HG03045 (cell line): Measurements from ENCODE around the gene PSAPL1.
"Not testable (repeated sequence)": the region's sequence is repeated elsewhere in the genome, so short reads cannot be mapped to it uniquely, and the experiment has no call there.

Experiments used
- ATAC-seq: cut with Tn5 transposase; IDR thresholded peaks from one replicate; pipeline ENCODE4 v1.9.1; 2021; ENCODE audit warnings: mild to moderate bottlenecking, moderate library complexity; ENCODE audit not compliant: unreplicated experiment

Gene PSAPL1

DNA sequence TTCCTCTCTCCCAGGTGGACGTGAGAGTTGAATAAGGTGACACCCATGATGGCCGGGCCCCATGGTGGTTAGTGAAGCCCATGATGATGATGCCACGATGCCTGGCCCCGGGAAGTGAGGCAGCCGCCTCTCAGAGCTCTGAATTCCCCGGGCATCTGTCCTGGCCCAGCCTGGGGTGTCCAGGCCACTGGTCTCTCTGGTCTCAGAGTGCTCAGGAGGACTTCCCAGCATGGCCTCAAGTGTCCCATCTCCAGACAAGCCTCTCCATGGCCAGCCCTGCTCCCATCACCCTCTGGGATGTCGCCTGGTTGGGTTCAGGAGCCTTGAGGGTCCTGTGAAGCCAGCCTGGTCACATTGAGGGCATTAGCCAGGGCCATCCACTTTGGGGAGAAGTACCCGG, 24.7 kb upstream of the PSAPL1 start:
- no peak for ATAC-seq

DNA sequence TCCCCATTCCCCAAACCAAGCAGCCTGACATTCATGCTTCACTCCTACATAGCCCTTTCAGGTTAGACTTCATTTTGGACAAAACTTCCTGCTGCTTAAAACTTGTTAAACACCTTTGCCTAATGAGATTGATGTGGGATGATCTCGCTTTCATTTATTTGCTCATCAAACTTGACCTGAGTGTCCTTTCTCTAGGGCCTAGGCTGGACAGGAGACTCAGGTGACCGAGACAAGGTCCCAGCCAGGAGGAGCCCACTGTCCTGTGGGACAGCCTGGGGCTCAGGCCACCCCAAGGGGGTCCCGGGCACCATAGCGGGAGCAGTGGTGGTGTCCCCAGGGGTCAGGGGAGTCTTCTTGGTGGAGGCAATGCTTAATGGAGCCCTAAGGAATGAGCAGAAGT, 23.7 kb upstream of the PSAPL1 start:
- no peak for ATAC-seq

DNA sequence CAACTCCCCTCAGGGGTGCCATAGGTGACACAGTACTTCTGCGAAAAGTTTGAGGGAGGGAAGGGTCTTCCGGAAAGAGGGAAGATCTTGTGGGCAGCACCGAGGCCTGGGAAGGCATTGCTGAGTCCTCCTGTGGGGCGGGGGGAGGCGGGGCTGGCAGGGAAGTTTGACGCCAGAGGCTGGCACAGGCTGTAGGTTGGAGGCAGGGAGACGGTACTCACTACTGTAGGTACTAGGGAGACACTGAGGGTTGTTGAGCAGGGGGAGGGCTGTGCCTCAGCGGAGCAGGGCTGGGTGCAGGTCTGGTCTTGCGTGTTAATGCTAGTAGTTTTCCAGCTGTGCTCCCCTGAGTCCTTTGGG, 23.3 kb upstream of the PSAPL1 start:
- no peak for ATAC-seq

DNA sequence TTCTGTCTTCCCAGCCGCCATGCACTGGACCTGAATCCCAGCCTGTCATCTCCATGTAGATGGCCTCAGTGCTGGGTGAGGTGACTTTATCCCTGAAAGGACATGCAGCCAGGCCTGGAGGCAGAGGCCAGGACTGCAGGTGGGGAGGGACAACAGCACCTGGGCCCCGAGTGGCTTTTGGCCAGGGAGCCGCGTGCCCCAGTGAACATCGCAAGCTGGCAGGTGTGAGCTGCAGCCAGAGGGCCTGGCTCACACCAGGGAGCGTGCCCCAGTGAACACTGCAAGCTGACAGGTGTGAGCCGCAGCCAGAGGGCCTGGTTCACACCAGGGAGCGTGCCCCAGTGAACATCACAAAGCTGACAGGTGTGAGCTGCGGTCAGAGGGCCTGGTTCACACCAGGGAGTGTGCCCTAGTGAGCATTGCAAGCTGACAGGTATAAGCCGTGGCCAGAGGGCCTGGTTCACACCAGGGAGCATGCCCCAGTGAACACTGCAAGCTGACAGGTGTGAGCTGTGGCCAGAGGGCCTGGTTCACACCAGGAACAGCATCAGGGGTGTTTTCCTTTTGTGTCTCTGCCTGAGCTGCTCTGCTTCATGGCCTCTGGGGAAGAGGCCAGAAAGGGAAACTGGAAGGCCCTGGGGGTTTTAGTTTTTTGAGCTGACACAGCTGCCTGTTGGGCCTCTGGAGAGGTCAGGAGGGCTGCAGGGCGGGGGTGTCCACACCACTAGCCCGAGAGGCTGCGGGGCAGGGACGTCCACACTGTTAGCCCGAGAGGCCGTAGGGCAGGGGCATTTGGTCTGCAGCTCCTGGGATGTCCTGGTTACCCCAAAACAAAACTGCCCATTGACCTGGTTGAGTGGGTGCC, 22.7 kb upstream of the PSAPL1 start:
- ATAC-seq: no peak

GRCh38 chr4:7452802-7453201, 18.1 kb upstream of the PSAPL1 start:
- ATAC-seq: not testable (repeated sequence)

- ATAC-seq: no peak
These were observed 17.1 kb upstream of the PSAPL1 start for GRCh38 chr4:7451800-7452199.

- ATAC-seq: no peak
These were observed 16.7 kb upstream of the PSAPL1 start for GRCh38 chr4:7451434-7451789.

GRCh38 chr4:7450775-7451433, 16.2 kb upstream of the PSAPL1 start:
- no peak for ATAC-seq

GRCh38 chr4:7448036-7448435, 13.3 kb upstream of the PSAPL1 start:
- ATAC-seq: no peak

DNA sequence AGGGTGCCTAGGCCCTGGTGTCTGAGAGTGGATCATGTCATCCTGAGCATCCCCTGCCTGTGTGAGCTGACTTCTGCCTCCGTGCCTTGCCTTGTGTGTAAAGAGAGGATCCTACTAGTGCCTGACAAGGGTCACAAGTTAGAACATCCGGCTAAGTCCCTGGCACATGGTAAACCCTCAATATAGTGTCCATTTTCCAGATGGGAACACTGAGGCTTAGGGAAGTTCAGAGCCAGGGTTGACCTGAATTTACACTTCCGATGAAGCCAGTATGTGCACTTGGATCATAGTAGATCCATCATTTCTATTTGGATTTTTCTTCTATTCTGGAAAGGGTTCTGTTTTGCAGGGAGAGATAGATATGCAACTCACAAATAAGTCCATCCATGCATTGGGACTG, 12.5 kb upstream of the PSAPL1 start:
- ATAC-seq: no peak

- ATAC-seq: no peak
These were observed 10.0 kb upstream of the PSAPL1 start for GRCh38 chr4:7444731-7445130.

DNA sequence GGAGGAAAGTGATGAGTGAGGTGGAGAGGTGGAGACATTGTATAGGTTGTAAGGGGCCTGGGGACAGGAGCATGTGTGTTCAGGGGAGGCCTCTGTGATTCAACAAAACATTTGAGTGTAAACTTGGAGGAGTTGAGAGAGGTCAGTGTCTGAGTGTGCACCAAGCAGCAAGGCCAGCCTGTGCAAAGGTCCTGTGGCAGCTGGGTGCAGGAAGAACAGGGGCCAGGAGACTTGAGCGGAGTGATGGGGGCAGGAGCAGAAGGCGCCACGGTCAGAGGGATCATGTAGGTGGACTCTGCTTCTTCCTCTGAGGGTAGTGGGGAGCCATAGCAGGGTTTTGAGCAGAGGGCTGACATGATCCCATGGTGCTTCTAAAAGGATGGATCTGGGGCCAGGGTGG, 9.6 kb upstream of the PSAPL1 start:
- no peak for ATAC-seq

GRCh38 chr4:7442574-7443162, 7.9 kb upstream of the PSAPL1 start:
- no peak for ATAC-seq

DNA sequence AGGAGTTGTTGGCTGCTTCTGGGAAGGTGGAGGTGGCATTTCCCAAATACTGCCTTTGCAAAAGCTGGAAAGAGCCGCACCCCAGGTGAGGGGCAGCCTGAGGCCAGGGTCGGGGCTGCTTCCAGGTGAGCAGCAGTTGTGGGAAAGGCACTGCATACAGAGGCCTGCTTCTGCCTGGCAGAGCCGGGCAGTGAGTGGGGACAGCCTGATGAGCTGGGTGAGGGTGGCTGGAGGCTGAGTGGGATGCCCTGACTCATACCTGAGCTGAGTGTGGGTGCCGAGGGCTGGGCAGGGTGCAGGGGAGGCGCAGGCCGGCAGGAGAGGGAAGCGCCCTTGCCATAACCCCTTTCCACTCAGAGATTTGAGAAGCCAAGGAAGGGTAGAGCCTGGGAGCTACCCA, 6.5 kb upstream of the PSAPL1 start:
- no peak for ATAC-seq

DNA sequence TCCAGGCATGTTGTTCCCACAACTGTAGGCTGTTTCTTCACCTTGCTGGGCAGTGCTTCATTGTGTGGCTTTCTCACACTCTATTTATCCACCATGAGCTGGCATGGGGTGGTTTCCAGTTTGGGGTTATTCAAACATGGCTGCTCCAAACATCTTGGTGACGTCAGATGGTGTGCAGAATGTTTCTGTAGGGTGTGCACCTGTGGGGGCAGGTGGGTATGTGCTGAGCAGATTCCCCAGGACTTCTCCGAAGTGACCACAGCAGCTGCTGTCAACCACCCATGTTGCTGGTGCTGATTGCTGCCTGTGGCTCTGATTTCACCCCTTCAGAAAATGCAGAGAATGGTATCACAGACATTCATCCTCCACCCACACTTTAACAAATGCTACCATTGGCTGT, 5.0 kb upstream of the PSAPL1 start:
- no peak for ATAC-seq

DNA sequence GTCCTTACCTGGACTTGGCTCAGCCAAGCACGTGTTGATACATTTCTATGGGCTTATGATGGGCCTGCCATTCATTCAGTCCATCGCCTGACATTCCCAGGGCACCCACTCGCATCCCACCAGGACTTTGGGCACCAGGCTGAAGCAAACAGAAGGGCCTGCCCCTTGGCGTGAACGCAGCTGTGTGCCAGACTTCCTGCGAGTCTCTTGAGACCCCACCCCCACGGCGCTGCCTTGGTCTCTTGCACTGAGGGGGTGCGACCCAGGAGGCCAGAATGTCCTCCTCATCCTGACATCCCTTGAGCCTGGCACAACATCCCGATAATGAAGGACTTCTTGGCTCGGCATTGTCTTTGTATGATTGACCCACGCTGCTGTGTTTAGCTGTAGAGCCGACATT, 1.5 kb upstream of the PSAPL1 start:
- ATAC-seq: no peak

GRCh38 chr4:7435471-7436061, 836 bp upstream of the PSAPL1 start:
- ATAC-seq: no peak

GRCh38 chr4:7434141-7434765, 477 bp downstream of the PSAPL1 start:
- ATAC-seq: no peak

- no peak for ATAC-seq
These were observed 1.2 kb downstream of the PSAPL1 start for GRCh38 chr4:7433376-7434140.

GRCh38 chr4:7432531-7433375, 2.0 kb downstream of the PSAPL1 start:
- ATAC-seq: no peak
